GM18907 (cell line): ENCODE data around the gene SLC4A3.
"Not testable (repeated sequence)": the region's sequence is repeated elsewhere in the genome, so short reads cannot be mapped to it uniquely, and the experiment has no call there.

ENCODE experiments used
- ATAC-seq: cut with Tn5 transposase; IDR thresholded peaks from one replicate; pipeline ENCODE4 v1.9.1; 2021; ENCODE audit warnings: mild to moderate bottlenecking, moderate library complexity; ENCODE audit not compliant: unreplicated experiment

SLC4A3 gene

GRCh38 chr2:219679571-219679970 is 52.1 kb downstream of the SLC4A3 start:
- no peak for ATAC-seq

DNA sequence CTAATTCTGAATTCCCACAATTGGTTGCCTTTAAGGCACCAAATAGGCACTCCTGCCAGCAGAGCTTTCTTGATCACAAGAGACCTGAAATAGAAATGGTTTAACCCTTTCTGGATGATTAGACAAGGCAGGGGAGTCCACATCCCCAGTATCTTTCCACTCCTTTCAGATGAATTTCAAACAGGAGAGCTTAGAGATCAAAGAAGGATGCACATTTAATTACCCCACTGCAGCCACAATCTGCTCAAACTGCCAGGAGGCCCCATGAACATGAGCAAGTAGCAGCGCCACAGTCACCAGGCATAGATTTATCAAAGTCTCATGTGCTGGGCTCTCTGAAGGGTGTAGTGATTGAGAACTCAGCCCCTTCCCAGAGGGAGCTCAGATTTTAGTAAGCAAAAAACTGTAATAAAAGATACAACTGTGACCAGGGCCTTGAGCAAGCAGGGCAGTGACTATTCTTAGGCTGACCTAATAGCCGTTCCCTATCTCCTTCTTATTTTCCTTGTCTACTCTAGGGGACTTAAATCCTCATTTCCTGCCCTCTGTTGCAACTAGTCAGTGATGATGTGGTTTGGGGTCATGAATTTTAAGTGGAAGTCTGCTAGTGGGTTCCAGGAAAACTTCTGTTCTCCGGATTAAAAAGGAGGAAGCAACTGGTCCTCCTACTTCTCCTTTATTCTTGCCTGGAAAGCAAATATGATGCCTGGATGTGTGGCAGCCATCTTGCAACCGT is 53.7 kb downstream of the SLC4A3 start:
- ATAC-seq, result no peak

GRCh38 chr2:219681694-219682300 is 54.4 kb downstream of the SLC4A3 start:
- no peak for ATAC-seq

- ATAC-seq, result not testable (repeated sequence)
Observed at GRCh38 chr2:219683474-219683873, 56.0 kb downstream of the SLC4A3 start.

DNA sequence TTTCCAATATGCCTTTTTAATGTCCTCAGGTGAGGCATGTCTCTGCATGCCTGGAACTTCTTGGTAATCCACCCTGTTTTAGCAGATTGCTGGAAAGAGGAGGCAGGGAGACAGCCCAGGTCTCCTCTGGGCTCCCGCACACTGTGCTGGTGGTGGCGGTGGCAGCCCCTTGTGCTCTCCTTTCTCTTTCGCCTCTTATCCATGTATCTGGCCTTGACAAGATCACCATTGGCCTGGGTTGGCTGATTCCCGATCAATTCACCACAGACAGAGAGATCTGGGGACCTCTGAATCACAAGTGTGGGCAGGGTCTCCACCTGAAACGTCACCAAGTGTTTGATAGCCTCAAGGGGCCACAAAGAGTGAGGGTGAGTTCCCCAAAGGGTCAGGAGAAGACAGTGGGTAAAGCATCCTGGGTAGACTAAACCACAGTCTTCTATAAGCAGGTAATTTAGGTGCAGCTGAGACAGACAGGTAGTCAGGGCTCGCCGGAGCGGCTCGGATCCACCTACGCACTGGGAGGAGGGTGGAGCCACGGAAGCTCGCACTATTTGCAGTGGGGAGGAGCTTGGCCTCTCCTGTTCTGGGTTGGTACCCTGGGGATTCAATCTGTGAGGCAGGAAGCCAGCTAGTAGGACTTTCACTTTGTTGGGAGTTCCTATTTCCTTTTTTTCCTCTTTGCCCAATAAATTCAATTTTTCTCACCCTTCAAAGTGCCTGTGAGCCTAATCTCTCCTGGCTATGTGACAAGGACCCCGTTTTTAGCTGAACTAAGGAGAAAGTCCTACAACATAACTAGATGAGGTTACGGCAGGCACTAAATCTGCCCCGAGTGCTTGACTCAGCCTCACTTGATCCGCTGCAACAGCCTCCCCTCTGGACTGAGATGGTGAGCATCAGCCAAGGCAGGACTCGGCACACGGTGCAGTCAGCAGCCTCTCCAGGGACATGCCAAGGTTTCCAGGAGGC is 57.6 kb downstream of the SLC4A3 start:
- ATAC-seq, result peak; percentile 95

DNA sequence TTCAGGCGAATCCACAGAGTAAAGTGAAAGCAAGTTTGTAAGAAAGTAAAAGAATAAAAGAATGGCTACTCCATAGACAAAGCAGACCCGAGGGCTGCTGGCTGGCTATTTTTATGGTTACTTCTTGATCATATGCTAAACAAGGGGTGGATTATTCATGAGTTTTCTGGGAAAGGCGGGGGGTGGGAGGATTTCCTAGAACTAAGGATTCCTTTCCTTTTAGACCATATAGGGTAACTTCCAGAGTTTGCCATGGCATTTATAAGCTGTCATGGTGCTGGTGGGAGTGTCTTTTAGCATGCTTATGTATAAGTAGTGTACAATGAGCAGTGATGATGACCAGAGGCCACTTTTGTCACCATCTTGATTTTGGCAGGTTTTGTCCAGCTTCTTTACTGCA is 59.8 kb downstream of the SLC4A3 start:
- no peak for ATAC-seq

GRCh38 chr2:219687882-219688559 is 60.6 kb downstream of the SLC4A3 start:
- ATAC-seq, result no peak

- no peak for ATAC-seq
Observed at GRCh38 chr2:219688560-219689445, 61.4 kb downstream of the SLC4A3 start.

GRCh38 chr2:219689676-219690628 is 62.5 kb downstream of the SLC4A3 start:
- ATAC-seq, result peak; percentile 58

- no peak for ATAC-seq
Observed at GRCh38 chr2:219691571-219691970, 64.1 kb downstream of the SLC4A3 start.
